Smooth muscle cell (in vitro differentiated cells): ENCODE data around the gene COL18A1. TPM values are rescaled to one million over a fixed set of nuclear protein-coding genes. Genes with fewer than 3 reads are reported as not detected.

ENCODE experiments used
- DNase-seq: peaks from one replicate; lab custom pipeline; 2025; ENCODE audit not compliant: unreplicated experiment; lab: John Stamatoyannopoulos, UW
- H2AFZ ChIP-seq: fragments of 200-600 bp; sonication (generic); 2 replicates; pipeline ENCODE4 v1.6.0; 2016; ENCODE audit warnings: antibody characterized with exemption, low read depth, mild to moderate bottlenecking
- H3F3A ChIP-seq: fragments of 200-600 bp; sonication (generic); 2 replicates; pipeline ENCODE4 v1.6.0; 2017; ENCODE audit warnings: antibody characterized with exemption, low read depth
- H3K27ac ChIP-seq: fragments of 200-600 bp; sonication (generic); 2 replicates; pipeline ENCODE4 v1.5.1; 2016; ENCODE audit warnings: low read depth, mild to moderate bottlenecking
- H3K27me3 ChIP-seq: fragments of 200-600 bp; sonication (generic); 2 replicates; pipeline ENCODE4 v1.6.1; 2016; ENCODE audit warnings: low read depth, mild to moderate bottlenecking
- H3K36me3 ChIP-seq: fragments of 200-600 bp; sonication (generic); 2 replicates; pipeline ENCODE4 v1.5.1; 2016; ENCODE audit warnings: low read depth
- H3K4me1 ChIP-seq: fragments of 200-600 bp; sonication (generic); 2 replicates; pipeline ENCODE4 v1.5.1; 2016; ENCODE audit warnings: low read depth
- H3K4me2 ChIP-seq: fragments of 200-600 bp; sonication (generic); 2 replicates; pipeline ENCODE4 v1.6.0; 2016; ENCODE audit warnings: mild to moderate bottlenecking
- H3K4me3 ChIP-seq: fragments of 200-600 bp; sonication (generic); 2 replicates; pipeline ENCODE4 v1.5.1; 2016; ENCODE audit warnings: mild to moderate bottlenecking
- H3K79me2 ChIP-seq: fragments of 200-600 bp; sonication (generic); 2 replicates; pipeline ENCODE4 v1.6.0; 2016; ENCODE audit warnings: low read depth, mild to moderate bottlenecking
- H3K9ac ChIP-seq: fragments of 200-600 bp; sonication (generic); 2 replicates; pipeline ENCODE4 v1.6.0; 2016; ENCODE audit warnings: low read depth
- H3K9me3 ChIP-seq: fragments of 200-600 bp; sonication (generic); replicated peaks from 2 replicates; pipeline ENCODE4 v1.5.1; 2016; ENCODE audit warnings: low read depth
- H4K20me1 ChIP-seq: fragments of 200-600 bp; sonication (generic); 2 replicates; pipeline ENCODE4 v1.6.0; 2016; ENCODE audit warnings: low read depth
- WGBS: methylation state at CpG from one replicate; pipeline ENCODE4 v1.1.7; 2016; ENCODE audit warnings: low lambda C conversion rate; 5-methylcytosine and 5-hydroxymethylcytosine counted together
- polyA plus RNA-seq: library from polyadenylated mRNA; unstranded; fragments of >200 nt; fragmentation: Nextera tagmentation; extraction: Ambion mirVana; gene quantifications from 2 replicates; pipeline ENCODE4 v1.2.1, GENCODE V29; 2016
- total RNA-seq: library from RNA; depleted of rRNA; stranded (reverse); fragments of >200 nt; gene quantifications from 2 replicates; pipeline ENCODE4 v1.2.3, GENCODE V29; 2014
- TF ChIP-seq, protein P1 (sequence below): fragments of 200-600 bp; sonication (generic); IDR thresholded peaks from 2 replicates; pipeline ENCODE4 v1.5.1; 2017; ENCODE audit warnings: borderline replicate concordance, mild to moderate bottlenecking, antibody characterized with exemption; ENCODE audit not compliant: insufficient read depth, poor library complexity, severe bottlenecking

The COL18A1 gene
- total and polyA plus RNA-seq, 2 experiments from 2014 or later, result 192 to 485 TPM

DNA sequence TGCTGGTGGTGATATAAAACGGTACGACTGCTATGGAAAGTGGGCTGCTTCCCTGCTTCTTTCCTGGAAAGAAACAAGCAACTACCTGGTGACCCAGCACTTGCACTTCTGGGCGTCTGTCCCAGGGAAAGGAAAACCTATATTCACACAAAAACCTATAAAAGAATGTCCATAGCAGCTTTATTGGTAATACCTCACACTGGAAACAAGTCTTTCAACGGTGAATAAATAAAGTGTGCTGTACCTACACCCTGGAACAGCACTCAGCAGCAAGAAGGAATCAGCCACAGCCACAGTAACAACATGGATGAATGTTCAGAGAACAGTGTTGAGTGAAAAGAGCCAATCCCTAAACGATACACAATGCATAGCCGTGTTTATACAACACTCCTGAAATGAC, 117.4 kb downstream of the COL18A1 start:
- Histone ChIP-seq H3K4me3 (no peak overlapping the region), H3K36me3 (peaks cover 7% of the 10 kb centered on the region), H3K9ac (no peak overlapping the region), H4K20me1 (no peaks in the 10 kb centered on the region), H3K27me3 (no peaks in the 10 kb centered on the region), H3K4me2 (no peak overlapping the region), H3K9me3 (peaks cover 11% of the 10 kb centered on the region), H2AFZ (no peak overlapping the region), H3K79me2 (no peaks in the 10 kb centered on the region), H3F3A (peaks cover 3% of the 10 kb centered on the region), H3K4me1 (no peaks in the 10 kb centered on the region), H3K27ac (no peak overlapping the region)
- no peak for DNase-seq
- WGBS, result 98% methylated on average over 6 of the region's 6 CpGs
- TF ChIP-seq, protein P1, sequence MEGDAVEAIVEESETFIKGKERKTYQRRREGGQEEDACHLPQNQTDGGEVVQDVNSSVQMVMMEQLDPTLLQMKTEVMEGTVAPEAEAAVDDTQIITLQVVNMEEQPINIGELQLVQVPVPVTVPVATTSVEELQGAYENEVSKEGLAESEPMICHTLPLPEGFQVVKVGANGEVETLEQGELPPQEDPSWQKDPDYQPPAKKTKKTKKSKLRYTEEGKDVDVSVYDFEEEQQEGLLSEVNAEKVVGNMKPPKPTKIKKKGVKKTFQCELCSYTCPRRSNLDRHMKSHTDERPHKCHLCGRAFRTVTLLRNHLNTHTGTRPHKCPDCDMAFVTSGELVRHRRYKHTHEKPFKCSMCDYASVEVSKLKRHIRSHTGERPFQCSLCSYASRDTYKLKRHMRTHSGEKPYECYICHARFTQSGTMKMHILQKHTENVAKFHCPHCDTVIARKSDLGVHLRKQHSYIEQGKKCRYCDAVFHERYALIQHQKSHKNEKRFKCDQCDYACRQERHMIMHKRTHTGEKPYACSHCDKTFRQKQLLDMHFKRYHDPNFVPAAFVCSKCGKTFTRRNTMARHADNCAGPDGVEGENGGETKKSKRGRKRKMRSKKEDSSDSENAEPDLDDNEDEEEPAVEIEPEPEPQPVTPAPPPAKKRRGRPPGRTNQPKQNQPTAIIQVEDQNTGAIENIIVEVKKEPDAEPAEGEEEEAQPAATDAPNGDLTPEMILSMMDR, result no peak

DNA sequence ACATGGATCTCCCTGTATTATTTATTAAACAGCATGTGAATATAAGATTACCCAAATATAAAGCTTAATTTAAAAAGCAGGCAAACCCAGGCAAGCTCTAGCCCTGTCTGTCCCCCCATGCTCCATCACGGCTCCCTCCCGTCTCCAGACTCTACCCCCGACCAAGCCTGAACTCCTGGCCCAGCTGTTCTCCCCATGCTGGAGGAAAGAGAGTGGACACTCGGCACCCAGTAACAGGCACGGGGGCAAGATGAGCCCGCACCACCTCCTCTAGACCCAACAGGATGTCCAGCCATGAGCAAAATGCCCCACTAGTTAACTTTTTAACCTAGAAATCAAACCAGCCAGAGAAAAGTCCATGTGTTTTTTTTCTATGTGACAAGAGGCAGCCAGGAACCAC, 118.0 kb downstream of the COL18A1 start:
- Histone ChIP-seq H2AFZ (no peak overlapping the region), H3K4me2 (no peak overlapping the region), H3K27ac (no peak overlapping the region), H3K36me3 (peaks cover 7% of the 10 kb centered on the region), H3K9ac (no peak overlapping the region), H3K79me2 (no peaks in the 10 kb centered on the region), H4K20me1 (no peaks in the 10 kb centered on the region), H3K9me3 (peaks cover 11% of the 10 kb centered on the region), H3K4me1 (no peaks in the 10 kb centered on the region), H3K27me3 (no peaks in the 10 kb centered on the region), H3K4me3 (no peak overlapping the region), H3F3A (peaks cover 3% of the 10 kb centered on the region)
- TF ChIP-seq, protein P1, result no peak
- DNase-seq, result no peak
- 96% methylated on average over 6 of the region's 6 CpGs for whole genome bisulfite sequencing

DNA sequence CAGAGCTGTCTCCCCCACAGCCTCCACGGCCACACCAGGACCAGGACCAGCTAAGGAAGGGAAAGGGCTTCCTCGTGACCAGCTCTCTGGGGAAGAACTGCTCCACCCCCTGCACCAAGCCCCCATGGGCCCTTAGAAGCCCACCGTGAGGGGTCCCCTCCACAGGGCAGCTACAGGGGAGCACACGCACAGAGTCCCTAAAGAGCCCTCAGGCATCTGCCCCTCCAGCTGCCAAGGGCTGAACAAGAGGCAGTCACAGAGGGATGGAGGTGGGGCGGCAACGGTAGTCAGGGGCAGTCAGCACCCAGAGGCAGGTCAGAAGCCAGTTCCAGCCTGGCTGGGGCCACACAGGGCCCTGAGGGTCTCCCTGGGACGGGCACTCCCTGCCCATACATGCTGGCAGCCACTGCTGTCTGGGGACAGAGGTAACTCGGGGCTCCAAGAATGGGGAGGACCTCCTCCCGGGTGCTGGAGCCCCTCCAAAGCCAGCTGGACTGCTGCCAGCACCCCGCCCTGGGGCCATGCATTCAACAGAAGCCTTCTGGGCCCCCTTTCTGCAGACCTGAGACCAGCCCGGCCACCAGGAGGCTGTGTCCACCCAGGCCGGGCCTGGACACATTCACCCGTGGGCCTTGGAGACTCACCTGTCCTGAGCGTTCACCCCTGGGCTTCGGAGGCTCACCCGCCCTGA, 118.6 kb downstream of the COL18A1 start:
- TF ChIP-seq, protein P1, result no peak
- DNase-seq, result no peak
- no peak overlapping the region for H3K9ac ChIP-seq

DNA sequence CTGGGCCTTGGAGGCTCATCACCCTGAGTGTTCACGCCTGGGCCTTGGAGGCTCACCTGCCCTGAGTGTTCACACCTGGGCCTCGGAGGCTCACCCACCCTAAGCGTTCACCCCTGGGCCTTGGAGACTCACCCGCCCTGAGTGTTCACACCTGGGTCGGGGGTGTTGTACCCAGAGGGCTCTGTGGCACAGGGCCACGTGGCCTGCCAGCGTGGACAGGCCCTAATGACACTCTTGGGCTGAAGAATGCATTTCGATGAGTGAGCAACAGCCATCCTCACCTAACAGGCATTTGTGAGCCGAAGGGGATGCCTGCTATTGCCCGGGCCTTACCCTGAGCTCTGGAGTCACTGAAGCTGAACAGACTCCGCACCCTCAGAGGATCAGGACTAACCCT, 119.8 kb downstream of the COL18A1 start:
- TF ChIP-seq, protein P1, result no peak
- 95% methylated on average over 11 of the region's 11 CpGs for WGBS
- H3K79me2 ChIP-seq, result no peaks in the 10 kb centered on the region
- no peak overlapping the region for H3K9ac ChIP-seq
- no peak overlapping the region for H3K27ac ChIP-seq
- no peaks in the 10 kb centered on the region for H3K4me1 ChIP-seq
- H3K27me3 ChIP-seq, result no peaks in the 10 kb centered on the region
- H2AFZ ChIP-seq, result no peak overlapping the region
- H3K4me2 ChIP-seq, result no peak overlapping the region
- no peaks in the 10 kb centered on the region for H3F3A ChIP-seq
- no peak overlapping the region for H3K4me3 ChIP-seq
- no peaks in the 10 kb centered on the region for H4K20me1 ChIP-seq
- DNase-seq, result no peak
- H3K36me3 ChIP-seq, result peaks cover 4% of the 10 kb centered on the region
- peaks cover 3% of the 10 kb centered on the region for H3K9me3 ChIP-seq

More for the DNA sequence above, 118.6 kb downstream of the COL18A1 start:
- WGBS, result 95% methylated on average over 16 of the region's 16 CpGs
- Histone ChIP-seq H3K79me2 (no peaks in the 10 kb centered on the region), H3K4me2 (no peak overlapping the region), H3K9me3 (peaks cover 11% of the 10 kb centered on the region), H3K27ac (no peak overlapping the region), H3F3A (peaks cover 1% of the 10 kb centered on the region), H3K36me3 (peaks cover 7% of the 10 kb centered on the region), H3K4me3 (no peak overlapping the region), H4K20me1 (no peaks in the 10 kb centered on the region), H3K4me1 (no peaks in the 10 kb centered on the region), H2AFZ (no peak overlapping the region), H3K27me3 (no peaks in the 10 kb centered on the region)
